Measurements from ENCODE around the gene MYH7.

- TF ChIP-seq CTCF (IDR thresholded peaks at IDR 0.05) (no peak), POLR2A (IDR thresholded peaks at IDR 0.05) (no peak)
These were observed at the start of gene MYH7 for GRCh38 chr14:23435543-23436326.
